Tibial nerve (tissue), 3 donors: ENCODE data around the gene SYT7.

ENCODE experiments used
- CTCF ChIP-seq, 5 experiments: fragments of 200-600 bp in 3 of 5; fragments of 450-650 bp in 2 of 5; sonication (generic) in 3 of 5; IDR thresholded peaks; one replicate each; pipeline ENCODE4 v1.5.1; 2016 to 2019; ENCODE audit warnings: antibody characterized with exemption in 5 of 5, mild to moderate bottlenecking in 3 of 5, moderate library complexity in 2 of 5
- POLR2A ChIP-seq, 2 donors: fragments of 450-650 bp; IDR thresholded peaks; one replicate each; pipeline ENCODE4 v1.6.1; 2017; ENCODE audit warnings: antibody characterized with exemption in 2 of 2, mild to moderate bottlenecking in 2 of 2, moderate library complexity in 2 of 2

GRCh38 chr11:61596990-61597389, 16.1 kb upstream of the SYT7 start:
- TF ChIP-seq CTCF (IDR thresholded peaks at IDR 0.05) (no peak), POLR2A (IDR thresholded peaks at IDR 0.05) (no peak)
